Smooth muscle cell (in vitro differentiated cells): Measurements from ENCODE around the gene KRTAP10-1. TPM values are rescaled to one million over a fixed set of nuclear protein-coding genes. Genes with fewer than 3 reads are reported as not detected.

Experiments used
- DNase-seq: peaks from one replicate; lab custom pipeline; 2025; ENCODE audit not compliant: unreplicated experiment; lab: John Stamatoyannopoulos, UW
- H2AFZ ChIP-seq: fragments of 200-600 bp; sonication (generic); 2 replicates; pipeline ENCODE4 v1.6.0; 2016; ENCODE audit warnings: antibody characterized with exemption, low read depth, mild to moderate bottlenecking
- H3F3A ChIP-seq: fragments of 200-600 bp; sonication (generic); 2 replicates; pipeline ENCODE4 v1.6.0; 2017; ENCODE audit warnings: antibody characterized with exemption, low read depth
- H3K27ac ChIP-seq: fragments of 200-600 bp; sonication (generic); 2 replicates; pipeline ENCODE4 v1.5.1; 2016; ENCODE audit warnings: low read depth, mild to moderate bottlenecking
- H3K27me3 ChIP-seq: fragments of 200-600 bp; sonication (generic); 2 replicates; pipeline ENCODE4 v1.6.1; 2016; ENCODE audit warnings: low read depth, mild to moderate bottlenecking
- H3K36me3 ChIP-seq: fragments of 200-600 bp; sonication (generic); 2 replicates; pipeline ENCODE4 v1.5.1; 2016; ENCODE audit warnings: low read depth
- H3K4me1 ChIP-seq: fragments of 200-600 bp; sonication (generic); 2 replicates; pipeline ENCODE4 v1.5.1; 2016; ENCODE audit warnings: low read depth
- H3K4me2 ChIP-seq: fragments of 200-600 bp; sonication (generic); 2 replicates; pipeline ENCODE4 v1.6.0; 2016; ENCODE audit warnings: mild to moderate bottlenecking
- H3K4me3 ChIP-seq: fragments of 200-600 bp; sonication (generic); 2 replicates; pipeline ENCODE4 v1.5.1; 2016; ENCODE audit warnings: mild to moderate bottlenecking
- H3K79me2 ChIP-seq: fragments of 200-600 bp; sonication (generic); 2 replicates; pipeline ENCODE4 v1.6.0; 2016; ENCODE audit warnings: low read depth, mild to moderate bottlenecking
- H3K9ac ChIP-seq: fragments of 200-600 bp; sonication (generic); 2 replicates; pipeline ENCODE4 v1.6.0; 2016; ENCODE audit warnings: low read depth
- H3K9me3 ChIP-seq: fragments of 200-600 bp; sonication (generic); replicated peaks from 2 replicates; pipeline ENCODE4 v1.5.1; 2016; ENCODE audit warnings: low read depth
- H4K20me1 ChIP-seq: fragments of 200-600 bp; sonication (generic); 2 replicates; pipeline ENCODE4 v1.6.0; 2016; ENCODE audit warnings: low read depth
- WGBS: methylation state at CpG from one replicate; pipeline ENCODE4 v1.1.7; 2016; ENCODE audit warnings: low lambda C conversion rate; 5-methylcytosine and 5-hydroxymethylcytosine counted together
- polyA plus RNA-seq: library from polyadenylated mRNA; unstranded; fragments of >200 nt; fragmentation: Nextera tagmentation; extraction: Ambion mirVana; gene quantifications from 2 replicates; pipeline ENCODE4 v1.2.1, GENCODE V29; 2016
- total RNA-seq: library from RNA; depleted of rRNA; stranded (reverse); fragments of >200 nt; gene quantifications from 2 replicates; pipeline ENCODE4 v1.2.3, GENCODE V29; 2014
- TF ChIP-seq, protein P1 (sequence below): fragments of 200-600 bp; sonication (generic); IDR thresholded peaks from 2 replicates; pipeline ENCODE4 v1.5.1; 2017; ENCODE audit warnings: borderline replicate concordance, mild to moderate bottlenecking, antibody characterized with exemption; ENCODE audit not compliant: insufficient read depth, poor library complexity, severe bottlenecking

The KRTAP10-1 gene, protein sequence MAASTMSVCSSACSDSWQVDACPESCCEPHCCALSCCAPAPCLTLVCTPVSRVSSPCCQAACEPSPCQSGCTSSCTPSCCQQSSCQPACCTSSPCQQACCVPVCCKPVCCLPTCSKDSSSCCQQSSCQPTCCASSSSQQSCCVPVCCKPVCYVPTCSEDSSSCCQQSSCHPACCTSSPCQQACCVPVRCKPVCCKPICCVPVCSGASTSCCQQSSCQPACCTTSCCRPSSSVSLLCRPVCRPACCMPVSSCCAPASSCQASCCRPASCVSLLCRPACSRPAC
- total RNA-seq: not detected in 2 replicates
- polyA plus RNA-seq: 0.67 TPM in 1 of 2 replicates, not detected in the other

DNA sequence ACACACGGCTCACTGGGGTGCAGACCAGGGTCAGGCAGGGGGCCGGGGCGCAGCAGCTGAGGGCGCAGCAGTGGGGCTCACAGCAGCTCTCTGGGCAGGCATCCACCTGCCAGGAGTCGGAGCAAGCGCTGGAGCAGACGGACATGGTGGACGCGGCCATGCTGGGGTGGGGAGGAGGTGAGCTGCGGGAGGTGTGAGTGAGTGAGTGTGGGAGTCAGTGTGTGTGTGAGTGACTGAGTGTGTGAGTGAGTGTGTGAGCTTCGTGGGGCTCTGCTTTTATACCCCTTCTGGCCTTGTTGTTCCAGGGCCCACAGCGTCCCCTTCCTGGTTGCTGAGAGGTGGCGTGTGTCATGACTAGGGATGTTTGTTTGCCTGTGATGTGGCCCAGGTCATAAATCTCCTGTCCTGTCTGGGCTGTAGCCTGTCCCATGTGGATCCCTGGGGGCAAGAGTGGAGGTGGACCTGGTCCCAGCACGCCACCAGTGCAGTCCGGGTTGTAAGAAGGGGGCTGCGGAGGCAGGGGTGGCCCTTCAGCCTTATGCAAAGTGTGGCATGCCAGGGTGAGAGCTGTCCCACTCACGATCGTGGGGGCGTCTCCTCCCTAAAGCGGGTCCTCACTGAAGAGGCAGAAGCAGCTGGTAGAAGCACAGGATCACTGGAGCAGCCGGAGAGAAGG, at the start of gene KRTAP10-1:
Gene KRTAP10-1 (minus strand): TSS at position 205 of the 676 bp plus-strand sequence. CDS start 45 bp downstream, at position 160.
- Histone ChIP-seq H3K27ac (no peak within 1 kb of the TSS), H3K9ac (no peak within 1 kb of the TSS), H3K4me2 (no peak within 1 kb of the TSS), H3F3A (no peaks in the 10 kb centered on the region), H3K9me3 (no peaks in the 10 kb centered on the region), H3K27me3 (no peaks in the 10 kb centered on the region), H3K36me3 (no peaks in the 10 kb centered on the region), H3K4me1 (no peaks in the 10 kb centered on the region), H3K79me2 (no peaks in the 10 kb centered on the region), H3K4me3 (no peak within 1 kb of the TSS), H4K20me1 (no peaks in the 10 kb centered on the region), H2AFZ (no peak within 1 kb of the TSS)
- TF ChIP-seq, protein P1, sequence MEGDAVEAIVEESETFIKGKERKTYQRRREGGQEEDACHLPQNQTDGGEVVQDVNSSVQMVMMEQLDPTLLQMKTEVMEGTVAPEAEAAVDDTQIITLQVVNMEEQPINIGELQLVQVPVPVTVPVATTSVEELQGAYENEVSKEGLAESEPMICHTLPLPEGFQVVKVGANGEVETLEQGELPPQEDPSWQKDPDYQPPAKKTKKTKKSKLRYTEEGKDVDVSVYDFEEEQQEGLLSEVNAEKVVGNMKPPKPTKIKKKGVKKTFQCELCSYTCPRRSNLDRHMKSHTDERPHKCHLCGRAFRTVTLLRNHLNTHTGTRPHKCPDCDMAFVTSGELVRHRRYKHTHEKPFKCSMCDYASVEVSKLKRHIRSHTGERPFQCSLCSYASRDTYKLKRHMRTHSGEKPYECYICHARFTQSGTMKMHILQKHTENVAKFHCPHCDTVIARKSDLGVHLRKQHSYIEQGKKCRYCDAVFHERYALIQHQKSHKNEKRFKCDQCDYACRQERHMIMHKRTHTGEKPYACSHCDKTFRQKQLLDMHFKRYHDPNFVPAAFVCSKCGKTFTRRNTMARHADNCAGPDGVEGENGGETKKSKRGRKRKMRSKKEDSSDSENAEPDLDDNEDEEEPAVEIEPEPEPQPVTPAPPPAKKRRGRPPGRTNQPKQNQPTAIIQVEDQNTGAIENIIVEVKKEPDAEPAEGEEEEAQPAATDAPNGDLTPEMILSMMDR: no peak
- DNase-seq: no peak
- 89% methylated on average over 21 of the region's 21 CpGs for WGBS

DNA sequence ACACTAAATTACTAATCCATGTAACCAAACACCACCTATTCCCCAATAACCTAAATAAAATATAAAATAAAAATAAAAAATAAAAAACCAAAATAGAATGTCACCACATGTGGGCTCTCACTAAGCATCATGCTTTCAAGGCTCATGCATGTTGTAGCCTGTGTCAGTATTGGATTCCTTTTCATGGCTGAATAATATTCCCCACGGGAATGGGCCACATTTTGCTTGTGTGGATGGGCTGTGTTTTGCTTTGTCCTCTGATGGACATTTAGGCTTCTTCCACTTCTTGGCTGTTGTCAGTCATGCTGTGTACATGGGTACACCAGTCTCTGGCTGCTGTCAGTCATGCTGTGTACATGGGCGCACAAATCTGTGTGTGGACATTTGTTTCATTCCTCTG, 49.1 kb upstream of the KRTAP10-1 start:
- WGBS: 97% methylated on average over 2 of the region's 2 CpGs
- Histone ChIP-seq H3F3A (no peaks in the 10 kb centered on the region), H3K9ac (no peak overlapping the region), H3K4me2 (no peak overlapping the region), H3K27me3 (no peaks in the 10 kb centered on the region), H2AFZ (no peak overlapping the region), H3K4me1 (peaks cover 6% of the 10 kb centered on the region), H3K9me3 (no peaks in the 10 kb centered on the region), H3K4me3 (no peak overlapping the region), H4K20me1 (no peaks in the 10 kb centered on the region), H3K79me2 (no peaks in the 10 kb centered on the region), H3K36me3 (no peaks in the 10 kb centered on the region), H3K27ac (no peak overlapping the region)
- TF ChIP-seq, protein P1: no peak
- no peak for DNase-seq

DNA sequence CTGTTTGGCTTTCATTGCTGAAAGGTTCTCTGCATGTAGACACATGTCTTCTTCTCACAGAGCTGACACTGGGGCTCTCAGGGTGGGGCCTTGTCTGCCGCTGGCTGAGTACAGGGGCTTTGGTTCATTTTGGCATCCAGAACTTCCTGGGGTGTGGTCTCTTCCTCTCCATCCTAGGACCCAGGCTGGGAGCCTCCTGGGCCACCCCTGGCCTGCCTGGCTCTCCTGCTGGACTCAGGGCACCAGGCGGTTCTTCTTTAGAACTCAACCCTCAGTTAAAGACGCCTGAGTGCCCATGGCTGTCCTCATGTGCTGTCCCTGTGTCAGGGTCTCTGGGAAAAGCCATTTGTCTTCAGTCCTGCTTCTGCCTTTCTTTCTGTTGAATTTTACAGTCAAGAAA, 45.9 kb upstream of the KRTAP10-1 start:
- no peaks in the 10 kb centered on the region for H3K36me3 ChIP-seq
- H3K4me2 ChIP-seq: no peak overlapping the region
- no peak overlapping the region for H2AFZ ChIP-seq
- 87% methylated on average over 3 of the region's 3 CpGs for WGBS
- H3K27ac ChIP-seq: no peak overlapping the region
- no peak for DNase-seq
- H3K79me2 ChIP-seq: no peaks in the 10 kb centered on the region
- no peak overlapping the region for H3K9ac ChIP-seq
- H3K4me1 ChIP-seq: peaks cover 3% of the 10 kb centered on the region
- peaks cover 9% of the 10 kb centered on the region for H3K9me3 ChIP-seq
- H3F3A ChIP-seq: no peaks in the 10 kb centered on the region
- H3K4me3 ChIP-seq: no peak overlapping the region
- H4K20me1 ChIP-seq: no peaks in the 10 kb centered on the region
- no peaks in the 10 kb centered on the region for H3K27me3 ChIP-seq
- TF ChIP-seq, protein P1: no peak
